Activated CD8-positive, alpha-beta memory T cell treated with anti-CD3 and anti-CD28 coated beads, Interleukin-2, amount 10 ng/mL, durations not matched to agents 7 days and 5 days (primary cell): ENCODE data around the gene TRIM46. TPM values are rescaled to one million over a fixed set of nuclear protein-coding genes. Genes with fewer than 3 reads are reported as not detected.
A peak's percentile ranks its signal among the peaks of the same experiment; 100 is the strongest.
"Not testable (repeated sequence)": the region's sequence is repeated elsewhere in the genome, so short reads cannot be mapped to it uniquely, and the experiment has no call there.

Experiments used
- ATAC-seq: fragments of 150-1000 bp; cut with Tn5 transposase; one replicate; pipeline ENCODE4 v1.10.0; 2021; ENCODE audit warnings: moderate library complexity
- CTCF ChIA-PET: fragments of 350-600 bp; sonication (Branson Sonifier 250); formaldehyde crosslinking; loops from one replicate; lab custom pipeline; 2021; ENCODE audit warnings: antibody characterized with exemption; lab: Charles Lee
- DNase-seq: peaks from one replicate; pipeline ENCODE4 v3.0.0-alpha.2; 2020
- H3K27ac Mint-ChIP-seq: one replicate; pipeline ENCODE4 v1.8.0; 2021; ENCODE audit warnings: mild to moderate bottlenecking, mixed read lengths
- H3K27me3 Mint-ChIP-seq: one replicate; pipeline ENCODE4 v1.8.0; 2021; ENCODE audit warnings: mixed read lengths
- H3K36me3 Mint-ChIP-seq: one replicate; pipeline ENCODE4 v1.8.0; 2021; ENCODE audit warnings: mild to moderate bottlenecking, mixed read lengths
- H3K4me1 Mint-ChIP-seq: one replicate; pipeline ENCODE4 v1.8.0; 2021; ENCODE audit warnings: mixed read lengths
- H3K4me3 Mint-ChIP-seq: one replicate; pipeline ENCODE4 v1.8.0; 2021; ENCODE audit warnings: mild to moderate bottlenecking, moderate library complexity, mixed read lengths
- H3K9me3 Mint-ChIP-seq: one replicate; pipeline ENCODE4 v1.8.0; 2022; ENCODE audit warnings: low read depth, mixed read lengths
- total RNA-seq, 2 experiments: library from RNA; stranded (reverse); gene quantifications; one replicate each; pipeline ENCODE4 v1.2.3, GENCODE V29; 2021

TRIM46 gene
- total RNA-seq, 2 experiments from 2014 or later, result 11.2 to 16.1 TPM

DNA sequence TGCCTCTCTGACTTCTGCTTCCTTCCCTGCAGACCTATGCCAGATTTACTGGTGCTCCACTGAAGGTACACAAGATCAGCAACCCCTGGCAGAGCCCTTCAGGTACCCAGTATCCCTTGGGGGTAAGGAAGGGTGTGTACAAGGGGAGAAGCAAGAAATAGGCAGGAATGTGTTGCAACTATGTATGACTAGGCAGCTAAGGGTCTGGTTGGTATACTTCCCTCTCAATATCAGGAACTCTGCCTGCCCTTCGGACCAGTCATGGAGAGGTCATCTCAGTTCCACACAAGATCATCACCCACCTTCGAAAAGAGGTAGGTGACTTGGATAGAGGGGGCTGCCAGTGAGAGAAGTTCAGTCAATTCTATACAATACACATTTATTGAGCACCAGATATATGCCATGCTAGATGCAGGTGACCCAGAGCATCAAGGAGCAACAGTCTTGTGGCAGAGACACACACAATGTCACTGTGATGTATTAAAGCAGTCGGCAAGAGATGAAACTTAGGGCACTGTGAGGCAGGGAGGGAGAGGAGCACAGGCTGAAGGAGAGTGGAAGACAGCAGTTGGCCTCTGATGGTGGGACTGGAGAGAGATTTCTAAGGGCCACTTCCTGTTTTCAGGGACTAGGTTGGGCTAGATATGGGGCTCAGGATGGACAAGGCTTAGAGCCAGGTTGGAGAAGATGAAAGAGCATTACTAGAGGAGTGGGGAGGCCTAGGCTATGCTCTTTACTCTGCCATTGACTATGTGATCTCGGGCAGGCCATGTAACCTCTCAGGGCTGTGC, 36.9 kb downstream of the TRIM46 start:
- no peak for DNase-seq
- Mint-ChIP-seq H3K4me3 (peak overlapping the region; percentile 83), H3K9me3 (no peaks in the 10 kb centered on the region), H3K27me3 (no peaks in the 10 kb centered on the region), H3K27ac (no peak overlapping the region), H3K36me3 (peaks cover 3% of the 10 kb centered on the region), H3K4me1 (peaks cover 41% of the 10 kb centered on the region)
- ATAC-seq, result no peak
- CTCF ChIA-PET, result interaction anchor here (4.2 to 5.3 kb wide), 3 partner anchors 32 to 40 kb away, joined by 36 to 55 read pairs (median 41); partner anchors contain the start of genes KRTCAP2 and TRIM46

DNA sequence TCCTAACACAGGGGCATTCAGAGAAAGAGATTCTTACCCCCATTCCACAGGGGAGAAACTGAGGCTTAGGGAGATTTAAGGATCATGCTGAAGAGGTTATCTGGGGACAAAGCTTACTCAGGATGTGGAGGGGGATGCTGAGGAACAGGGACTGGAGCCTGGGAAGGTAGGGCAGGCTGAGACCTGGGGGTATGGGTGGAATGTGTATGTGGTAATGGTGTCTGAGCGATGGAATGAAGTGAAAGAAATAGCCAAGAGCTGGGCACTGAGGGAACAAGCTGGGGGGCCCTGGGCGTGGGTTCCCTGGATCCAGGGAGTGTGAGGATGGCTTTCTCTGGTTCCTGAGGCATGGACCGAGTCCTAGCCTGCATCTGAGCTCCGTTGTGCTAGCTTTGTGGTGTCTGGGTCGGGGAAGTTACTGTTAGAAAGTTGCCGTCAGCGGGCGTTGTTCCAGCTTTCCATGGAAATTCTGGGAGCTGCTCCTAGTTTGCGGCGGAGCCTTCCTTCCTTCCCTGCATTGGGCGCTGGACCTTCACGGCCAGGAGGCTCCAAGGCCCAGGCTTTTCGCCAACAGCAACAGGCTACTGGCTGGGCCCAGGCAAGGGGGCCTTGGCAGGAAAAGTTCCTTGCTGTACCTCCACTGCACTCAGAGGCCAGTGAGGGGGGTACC, 37.9 kb downstream of the TRIM46 start:
- CTCF ChIA-PET, ATAC-seq: not testable (repeated sequence)

DNA sequence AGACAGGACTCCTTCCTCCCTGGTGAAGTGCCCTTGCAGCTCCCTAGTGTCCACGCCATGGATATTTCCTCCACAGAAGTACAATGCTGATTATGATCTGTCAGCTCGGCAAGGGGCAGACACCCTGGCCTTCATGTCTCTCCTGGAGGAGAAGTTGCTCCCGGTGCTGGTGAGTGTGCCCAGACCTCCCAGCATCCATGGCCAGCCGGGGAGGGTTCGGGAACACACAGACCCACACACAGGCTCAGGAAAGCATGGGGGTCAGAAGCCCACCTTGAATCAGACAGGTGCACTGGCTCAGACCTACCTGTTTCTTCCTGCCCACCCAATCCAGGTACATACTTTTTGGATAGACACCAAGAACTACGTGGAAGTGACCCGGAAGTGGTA, 38.4 kb downstream of the TRIM46 start:
- H3K9me3 Mint-ChIP-seq, CTCF ChIA-PET, DNase-seq, ATAC-seq, H3K27me3 Mint-ChIP-seq, H3K36me3 Mint-ChIP-seq, H3K27ac Mint-ChIP-seq, H3K4me3 Mint-ChIP-seq: not testable (repeated sequence)
- peaks cover 34% of the 10 kb centered on the region for H3K4me1 Mint-ChIP-seq

More for the DNA sequence above, 37.9 kb downstream of the TRIM46 start:
- H3K4me3 Mint-ChIP-seq, H3K27me3 Mint-ChIP-seq, H3K9me3 Mint-ChIP-seq, DNase-seq, H3K36me3 Mint-ChIP-seq, H3K27ac Mint-ChIP-seq: not testable (repeated sequence)
- H3K4me1 Mint-ChIP-seq, result peaks cover 39% of the 10 kb centered on the region

DNA sequence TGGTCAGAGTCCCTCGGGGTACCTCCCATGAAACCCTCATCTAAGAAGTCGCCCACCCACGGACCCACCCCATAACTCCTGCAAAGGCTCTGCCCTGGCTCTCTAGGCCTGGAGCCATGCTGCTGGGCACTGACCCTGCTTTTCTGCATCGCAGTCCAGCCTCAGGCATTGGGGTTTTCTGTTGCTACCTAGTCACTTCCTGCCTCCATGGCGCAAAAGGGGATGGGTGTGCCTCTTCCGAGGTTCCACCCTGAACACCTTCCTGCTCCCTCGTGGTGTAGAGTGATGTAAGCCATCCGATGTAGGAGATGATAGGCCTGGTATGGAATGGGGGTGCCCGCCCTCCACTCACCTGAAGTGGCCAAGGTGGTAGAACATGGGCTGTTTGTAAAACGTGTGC, 41.1 kb downstream of the TRIM46 start:
- DNase-seq, H3K9me3 Mint-ChIP-seq, H3K4me3 Mint-ChIP-seq, H3K36me3 Mint-ChIP-seq, H3K27me3 Mint-ChIP-seq: not testable (repeated sequence)
- H3K27ac Mint-ChIP-seq, result peak overlapping the region; percentile 76
- peaks cover 34% of the 10 kb centered on the region for H3K4me1 Mint-ChIP-seq
- CTCF ChIA-PET, result interaction anchor here (1.9 kb wide), 1 partner anchor 21 kb away, joined by 6 read pairs; no protein-coding TSS in a partner anchor
- peak; percentile 43 for ATAC-seq

DNA sequence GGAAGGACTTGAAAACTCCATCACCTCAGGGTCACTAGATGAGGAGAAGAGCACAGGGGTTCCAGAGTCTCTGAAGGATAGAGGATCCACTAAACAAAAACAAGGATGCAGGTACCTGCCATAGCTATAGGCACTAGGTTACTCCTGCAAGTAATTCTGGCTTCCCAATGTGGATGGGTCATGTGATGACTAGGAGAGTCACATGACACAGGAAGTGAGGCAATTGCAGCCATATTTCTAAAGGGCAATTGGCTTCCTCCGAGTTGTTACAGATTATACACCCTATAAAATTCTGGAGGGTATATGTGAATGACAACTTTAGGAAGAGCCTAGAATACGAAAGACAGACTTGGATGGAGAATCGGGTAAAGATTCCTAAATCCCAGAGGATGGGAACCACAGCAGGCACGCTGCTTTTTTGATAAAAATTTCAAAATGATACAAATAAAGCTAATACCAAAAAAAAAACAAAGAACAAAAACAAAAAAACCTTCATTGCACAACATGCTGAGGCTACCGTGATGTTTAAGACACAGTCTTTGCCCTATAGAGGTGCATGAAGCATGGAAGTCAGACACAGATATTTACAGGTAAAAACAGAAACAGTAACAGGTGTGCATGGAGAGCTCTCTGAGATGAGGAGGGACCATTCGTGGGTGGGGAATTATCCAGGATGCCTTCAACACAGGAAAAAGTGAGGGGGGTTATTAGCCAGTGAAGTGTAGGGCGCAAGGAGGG, 45.4 kb downstream of the TRIM46 start:
- H3K27ac Mint-ChIP-seq, result peak overlapping the region; percentile 80
- no peaks in the 10 kb centered on the region for H3K9me3 Mint-ChIP-seq
- ATAC-seq, result peak; percentile 44
- H3K4me1 Mint-ChIP-seq, result peaks cover 37% of the 10 kb centered on the region
- H3K36me3 Mint-ChIP-seq, result peaks cover 3% of the 10 kb centered on the region
- DNase-seq, result no peak
- CTCF ChIA-PET, result interaction anchor here (0.8 to 2.8 kb wide), 3 partner anchors 12 to 32 kb away, joined by 3 to 13 read pairs (median 9); partner anchors contain the start of genes MTX1 and THBS3
- H3K4me3 Mint-ChIP-seq, result no peak overlapping the region
- no peaks in the 10 kb centered on the region for H3K27me3 Mint-ChIP-seq

DNA sequence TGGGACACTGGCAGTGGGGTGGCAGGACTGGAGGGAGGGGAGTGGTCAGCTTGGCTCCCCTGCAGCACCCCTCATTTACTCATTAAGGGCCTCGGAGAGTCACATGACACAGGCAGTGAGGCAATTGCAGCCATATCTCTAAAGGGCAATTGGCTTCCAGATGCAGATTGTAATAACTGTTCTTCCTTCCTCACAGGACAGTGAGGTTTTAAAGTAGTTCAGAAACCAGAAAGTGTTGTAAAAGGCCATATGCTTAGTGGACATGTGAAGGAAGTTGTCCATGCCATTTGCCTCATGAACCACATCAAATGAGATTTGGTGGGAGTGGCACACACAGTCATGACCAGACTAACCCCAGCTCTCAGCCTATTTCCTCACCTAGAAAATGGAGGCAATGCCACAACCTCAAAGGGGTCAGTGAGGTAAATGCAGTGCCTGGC, 46.0 kb downstream of the TRIM46 start:
- peaks cover 3% of the 10 kb centered on the region for H3K36me3 Mint-ChIP-seq
- peak; percentile 63 for DNase-seq
- no peaks in the 10 kb centered on the region for H3K9me3 Mint-ChIP-seq
- peak; percentile 53 for ATAC-seq
- peaks cover 39% of the 10 kb centered on the region for H3K4me1 Mint-ChIP-seq
- no peaks in the 10 kb centered on the region for H3K27me3 Mint-ChIP-seq
- H3K4me3 Mint-ChIP-seq, result no peak overlapping the region
- CTCF ChIA-PET, result interaction anchor here (2.2 to 2.8 kb wide), 2 partner anchors 12 to 31 kb away, joined by 9 to 13 read pairs; partner anchors contain the start of genes MTX1 and THBS3
- H3K27ac Mint-ChIP-seq, result peak overlapping the region; percentile 80

DNA sequence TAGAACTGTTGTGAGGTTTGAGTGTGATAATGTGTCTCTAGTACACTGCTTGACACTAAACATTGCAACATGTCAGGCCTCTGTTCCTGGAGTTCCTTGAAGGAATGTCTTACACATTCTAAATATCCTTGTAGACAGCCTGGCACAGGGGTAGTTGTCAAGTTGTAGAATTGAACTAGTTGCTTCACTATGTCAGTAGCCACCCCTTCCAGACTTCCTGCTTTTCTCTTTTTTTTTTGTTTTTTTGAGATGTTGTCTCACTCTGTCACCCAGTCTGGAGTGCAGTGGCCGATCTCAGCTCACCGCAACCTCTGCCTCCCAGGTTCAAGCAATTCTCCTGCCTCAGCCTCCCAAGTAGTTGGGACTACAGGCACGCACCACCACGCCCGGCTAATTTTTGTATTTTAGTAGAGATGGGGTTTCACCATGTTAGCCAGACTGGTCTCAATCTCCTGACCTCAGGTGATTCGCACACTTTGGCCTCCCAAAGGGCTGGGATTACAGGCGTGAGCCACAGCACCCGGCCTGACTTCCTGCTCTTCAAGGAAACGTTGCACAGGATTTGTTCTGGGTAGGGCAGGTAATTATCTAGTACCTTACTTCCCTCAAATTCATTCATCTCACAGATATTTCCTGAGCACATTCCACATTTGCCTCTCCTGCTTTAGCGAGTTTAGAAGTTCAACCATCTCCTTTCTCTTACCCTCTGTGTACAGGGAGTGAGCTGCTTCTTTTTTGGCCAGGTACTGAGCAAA, 46.7 kb downstream of the TRIM46 start:
- ATAC-seq, H3K9me3 Mint-ChIP-seq, H3K4me3 Mint-ChIP-seq, H3K27me3 Mint-ChIP-seq, H3K36me3 Mint-ChIP-seq, DNase-seq: not testable (repeated sequence)
- CTCF ChIA-PET, result interaction anchor here (2.8 kb wide), 1 partner anchor 13 kb away, joined by 9 read pairs; the partner anchor contains the start of genes MTX1 and THBS3
- peaks cover 38% of the 10 kb centered on the region for H3K4me1 Mint-ChIP-seq
- H3K27ac Mint-ChIP-seq, result peak overlapping the region; percentile 80

DNA sequence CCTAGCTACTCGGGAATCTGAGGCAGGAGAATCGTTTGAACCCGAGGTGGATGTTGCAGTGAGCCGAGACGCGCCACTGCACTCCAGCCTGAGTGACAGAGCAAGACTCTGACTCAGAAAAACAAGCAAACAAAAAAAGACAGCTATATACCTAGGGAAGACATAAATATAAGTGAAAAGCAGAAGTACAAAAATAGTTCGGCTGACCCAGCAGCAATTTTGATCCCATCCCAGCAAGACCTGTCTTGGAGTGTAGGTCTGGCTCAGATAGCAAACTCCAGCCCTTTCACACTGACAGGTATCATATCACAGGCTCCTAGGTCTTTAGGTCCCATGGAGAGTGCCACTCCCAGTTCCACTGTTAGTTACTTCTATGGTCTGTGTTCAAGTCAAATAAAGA, 49.4 kb downstream of the TRIM46 start:
- no peaks in the 10 kb centered on the region for H3K27me3 Mint-ChIP-seq
- CTCF ChIA-PET, result interaction anchor here (1.3 to 6.8 kb wide), 3 partner anchors 15 to 55 kb away, joined by 3 to 77 read pairs (median 3); partner anchors contain the start of genes MTX1 and THBS3

DNA sequence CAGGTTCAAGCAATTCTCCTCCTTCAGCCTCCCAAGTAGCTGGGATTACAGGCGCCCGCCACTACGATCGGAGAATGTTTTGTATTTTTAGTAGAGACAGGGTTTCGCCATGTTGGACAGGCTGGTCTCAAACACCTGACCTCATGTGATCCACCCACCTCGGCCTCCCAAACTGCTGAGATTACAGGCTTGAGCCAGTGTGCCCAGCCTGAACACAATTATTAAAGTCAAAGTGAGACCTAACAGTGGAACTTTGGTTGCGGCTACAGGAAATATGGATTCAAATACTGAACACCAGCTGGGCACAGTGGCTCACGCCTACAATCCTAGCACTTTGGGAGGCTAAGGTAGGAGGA, 51.7 kb downstream of the TRIM46 start:
- CTCF ChIA-PET, result interaction anchor here (0.8 to 6.8 kb wide), 9 partner anchors 17 to 134 kb away, joined by 3 to 77 read pairs (median 8); partner anchors contain the start of genes KRTCAP2, MTX1 and THBS3
- DNase-seq, H3K36me3 Mint-ChIP-seq, ATAC-seq, H3K27me3 Mint-ChIP-seq, H3K9me3 Mint-ChIP-seq: not testable (repeated sequence)
- Mint-ChIP-seq H3K27ac (peak overlapping the region; percentile 98), H3K4me1 (peaks cover 47% of the 10 kb centered on the region), H3K4me3 (peak overlapping the region; percentile 98)

More for the DNA sequence above, 49.4 kb downstream of the TRIM46 start:
- no peak overlapping the region for H3K27ac Mint-ChIP-seq
- peaks cover 61% of the 10 kb centered on the region for H3K4me1 Mint-ChIP-seq
- no peak for DNase-seq
- no peak for ATAC-seq
- no peaks in the 10 kb centered on the region for H3K9me3 Mint-ChIP-seq
- H3K36me3 Mint-ChIP-seq, result peaks cover 4% of the 10 kb centered on the region
- H3K4me3 Mint-ChIP-seq, result no peak overlapping the region

DNA sequence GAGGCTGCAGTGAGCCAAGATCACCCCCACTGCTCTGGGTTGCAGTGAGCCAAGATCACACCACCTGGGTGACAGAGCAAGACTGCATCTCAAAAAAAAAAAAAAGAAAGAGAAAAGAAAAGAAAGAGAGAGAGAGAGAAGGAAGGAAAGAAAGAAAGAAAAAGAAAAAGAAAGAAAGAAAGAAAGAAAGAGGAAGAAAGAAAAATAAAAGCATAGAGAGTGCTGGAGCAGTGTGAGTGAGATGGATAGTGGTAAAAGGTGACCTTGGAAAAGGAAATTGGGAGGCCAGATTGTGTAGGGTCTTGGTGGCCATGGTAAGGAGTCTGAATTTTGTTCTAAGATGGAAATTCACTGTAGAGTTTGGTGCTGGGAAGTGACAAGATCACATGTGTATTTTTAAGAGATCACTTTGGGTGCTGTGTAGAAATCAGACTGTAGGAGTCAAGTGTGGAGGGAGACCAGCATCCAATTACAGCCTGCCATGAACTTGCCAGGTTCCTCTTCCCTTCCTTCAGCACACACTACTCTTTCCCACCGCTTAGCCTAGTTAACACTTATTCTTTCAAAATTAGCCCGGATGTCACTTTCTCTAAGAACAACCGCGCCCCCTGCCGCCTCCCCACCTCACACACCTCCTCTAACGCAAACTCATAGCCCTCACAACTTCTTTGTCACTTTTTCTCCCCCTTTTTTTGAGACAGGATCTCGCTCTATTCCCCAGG, 52.7 kb downstream of the TRIM46 start:
- Mint-ChIP-seq H3K36me3 (peaks cover 4% of the 10 kb centered on the region), H3K4me1 (peaks cover 41% of the 10 kb centered on the region), H3K27me3 (no peaks in the 10 kb centered on the region), H3K27ac (peak overlapping the region; percentile 98), H3K9me3 (no peaks in the 10 kb centered on the region), H3K4me3 (peak overlapping the region; percentile 98)
- ATAC-seq, result peak; percentile 46
- DNase-seq, result peak; percentile 91
- CTCF ChIA-PET, result interaction anchor here (0.6 to 6.8 kb wide), 16 partner anchors 10 to 394 kb away, joined by 3 to 77 read pairs (median 6); partner anchors contain the start of genes KRTCAP2, MTX1 and THBS3

DNA sequence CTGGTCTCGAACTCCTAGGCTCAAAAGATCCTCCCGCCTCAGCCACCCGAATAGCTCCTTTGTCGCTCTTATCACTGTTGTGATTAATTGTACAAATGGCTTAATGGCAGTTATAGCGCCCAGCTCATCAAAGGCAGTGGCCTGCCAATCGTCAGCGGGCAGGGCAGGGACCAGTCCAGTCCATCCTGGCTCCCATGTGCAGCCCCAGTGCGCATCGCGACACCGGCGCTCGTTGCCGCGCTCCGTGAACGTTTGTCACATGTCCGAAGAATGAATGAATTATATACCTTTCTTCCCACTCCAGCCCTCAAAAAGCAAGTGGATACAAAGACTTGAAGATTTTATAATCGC, 53.2 kb downstream of the TRIM46 start:
- Mint-ChIP-seq H3K9me3 (no peaks in the 10 kb centered on the region), H3K4me3 (peak overlapping the region; percentile 98), H3K36me3 (peaks cover 4% of the 10 kb centered on the region), H3K27me3 (no peaks in the 10 kb centered on the region), H3K27ac (peak overlapping the region; percentile 98), H3K4me1 (peaks cover 41% of the 10 kb centered on the region)
- ATAC-seq, result peak; percentile 43
- peak; percentile 77 for DNase-seq
- CTCF ChIA-PET, result interaction anchor here (0.6 to 6.8 kb wide), 15 partner anchors 9 to 393 kb away, joined by 3 to 77 read pairs (median 6); partner anchors contain the start of genes KRTCAP2, MTX1 and THBS3
